DMS53 treated with DMSO at 0.1 percent for 48 hours (cell line): ENCODE data around the gene NR2F6.

ENCODE experiments used
- DNase-seq: peaks from one replicate; lab custom pipeline; 2025; ENCODE audit not compliant: unreplicated experiment; lab: John Stamatoyannopoulos, UW

Gene NR2F6

GRCh38 chr19:17240062-17240752, 5.5 kb downstream of the NR2F6 start:
- DNase-seq: no peak

DNA sequence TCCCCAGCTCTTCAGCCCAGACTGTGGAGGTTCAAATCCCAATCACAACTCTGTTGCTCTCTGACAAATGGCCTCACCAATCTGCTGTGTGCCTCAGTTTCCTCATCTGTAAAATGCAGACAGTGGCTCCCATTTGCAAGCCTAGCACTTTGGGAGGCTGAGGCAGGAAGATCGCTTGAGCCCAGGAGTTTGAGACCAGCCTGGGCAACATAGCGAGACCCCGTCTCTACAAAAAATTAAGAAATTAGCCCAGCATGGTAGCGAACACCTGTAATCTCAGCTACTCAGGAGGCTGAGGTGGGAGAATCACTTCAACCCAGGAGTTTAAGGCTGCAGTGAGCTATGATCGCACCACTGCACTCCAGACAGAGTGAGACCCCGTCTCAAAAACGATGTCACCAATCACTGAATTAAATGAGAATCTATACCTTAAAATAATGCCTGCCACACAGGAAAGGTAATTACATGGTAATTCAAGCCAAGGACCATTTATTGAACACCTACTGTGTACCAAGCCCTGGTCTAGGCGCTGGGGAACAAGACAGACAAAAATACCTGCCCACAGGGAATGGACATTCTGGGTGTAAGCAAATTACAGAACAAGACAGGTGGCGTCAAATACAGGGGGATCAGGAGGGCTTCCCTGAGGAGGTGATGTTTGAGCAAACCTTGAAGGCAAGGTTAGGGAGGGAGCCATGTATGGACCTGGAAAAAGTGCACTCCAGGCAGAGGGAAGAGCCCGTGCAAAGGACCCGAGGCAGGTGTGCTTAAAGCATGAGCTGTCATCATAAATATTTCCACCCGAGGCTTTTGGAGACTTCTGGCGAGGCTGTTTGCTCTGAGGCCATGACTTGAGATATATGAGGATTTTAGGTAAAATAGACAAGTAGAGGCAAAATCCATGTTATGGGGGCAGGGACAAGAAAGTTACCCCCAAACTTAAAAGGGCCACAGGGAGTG, 7.7 kb downstream of the NR2F6 start:
- no peak for DNase-seq

- no peak for DNase-seq
Measured at GRCh38 chr19:17236811-17237543, 8.7 kb downstream of the NR2F6 start.

GRCh38 chr19:17235971-17236777, 9.5 kb downstream of the NR2F6 start:
- DNase-seq: peak; percentile 36

GRCh38 chr19:17235300-17235970, 10.3 kb downstream of the NR2F6 start:
- DNase-seq: peak; percentile 37

GRCh38 chr19:17234911-17235299, 10.8 kb downstream of the NR2F6 start:
- DNase-seq: no peak

GRCh38 chr19:17232258-17232657, 13.5 kb downstream of the NR2F6 start:
- DNase-seq: no peak

GRCh38 chr19:17229890-17230289, 15.8 kb downstream of the NR2F6 start:
- no peak for DNase-seq

GRCh38 chr19:17227798-17228367, 17.8 kb downstream of the NR2F6 start:
- DNase-seq: no peak

- DNase-seq: peak; percentile 90
Measured at GRCh38 chr19:17226002-17226933, 19.5 kb downstream of the NR2F6 start, which contains the start of gene OCEL1. Gene OCEL1, plus strand, starts transcription at chr19:17226226. Its CDS starts 22 bp downstream, at chr19:17226248.

DNA sequence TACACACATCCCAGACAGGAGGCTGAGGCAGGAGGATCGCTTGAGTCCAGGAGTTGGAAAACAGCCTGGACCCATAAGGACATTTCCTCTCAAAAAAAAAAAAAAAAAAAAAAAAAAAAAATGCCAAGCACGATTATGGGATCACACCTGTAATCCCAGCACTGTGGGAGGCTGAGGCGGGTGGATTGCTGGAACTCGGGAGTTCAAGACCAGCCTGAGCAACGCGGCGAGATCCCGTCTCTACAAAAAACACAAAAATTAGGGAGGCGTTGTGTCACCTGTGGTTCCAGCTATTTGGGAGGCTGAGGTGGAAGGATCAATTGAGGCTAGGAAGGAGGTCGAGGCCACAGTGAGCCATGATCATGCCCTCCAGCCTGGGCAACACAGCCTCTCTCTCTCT, 20.7 kb downstream of the NR2F6 start:
- DNase-seq: no peak

GRCh38 chr19:17220207-17220758, 25.4 kb downstream of the NR2F6 start:
- no peak for DNase-seq

DNA sequence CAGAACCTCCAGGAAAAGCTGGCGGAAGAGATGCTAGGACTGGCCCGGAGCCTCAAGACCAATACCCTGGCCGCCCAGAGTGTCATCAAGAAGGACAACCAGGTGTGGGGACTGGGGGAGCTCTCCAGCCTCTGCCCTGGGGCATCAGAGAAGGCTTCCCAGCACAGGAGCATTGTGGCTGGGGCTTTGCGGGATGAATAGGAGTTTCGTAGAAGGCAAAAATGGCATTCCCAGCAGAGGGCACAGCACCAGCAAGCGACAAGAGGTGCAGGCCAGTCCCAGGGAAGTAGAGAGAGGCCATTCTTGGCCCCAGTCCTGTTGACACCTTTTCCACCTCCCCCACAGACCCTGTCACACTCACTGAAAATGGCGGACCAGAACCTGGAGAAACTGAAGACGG, 26.4 kb downstream of the NR2F6 start:
- no peak for DNase-seq

- DNase-seq: no peak
Measured at GRCh38 chr19:17216058-17216670, 29.6 kb downstream of the NR2F6 start.

- DNase-seq: peak; percentile 76
Measured at GRCh38 chr19:17215127-17215971, 30.4 kb downstream of the NR2F6 start, which contains the start of gene USE1. Gene USE1, plus strand, starts transcription at chr19:17215357. Its CDS starts 49 bp downstream, at chr19:17215406.

GRCh38 chr19:17214508-17215126, 31.1 kb downstream of the NR2F6 start:
- DNase-seq: no peak
